Measurements from ENCODE around the gene CCDC88B.

The CCDC88B gene

GRCh38 chr11:64296830-64297698 is 42.9 kb upstream of the CCDC88B start:
- H3K4me1 ChIP-seq (ENCODE audit: control insufficient read depth, insufficient read depth, low read length), result peaks cover 21% of the 10 kb centered on the region
- H3K27ac ChIP-seq (ENCODE audit: insufficient read depth, low read depth, low read length, poor library complexity, severe bottlenecking), result no peak overlapping the region
- H3K36me3 ChIP-seq (ENCODE audit: control insufficient read depth, insufficient read depth, low read length), result no peaks in the 10 kb centered on the region
- H3K9me3 ChIP-seq (ENCODE audit: control insufficient read depth, low read length), result no peaks in the 10 kb centered on the region
- H3K4me3 ChIP-seq (ENCODE audit: insufficient read depth, low read depth, low read length), result no peak overlapping the region
- 40 to 41% methylated on average over 34 of the region's 34 CpGs for WGBS, 2 experiments
- peaks cover 100% of the 10 kb centered on the region for H3K27me3 ChIP-seq (ENCODE audit: control insufficient read depth, insufficient read depth, low read length, poor library complexity, severe bottlenecking)

DNA sequence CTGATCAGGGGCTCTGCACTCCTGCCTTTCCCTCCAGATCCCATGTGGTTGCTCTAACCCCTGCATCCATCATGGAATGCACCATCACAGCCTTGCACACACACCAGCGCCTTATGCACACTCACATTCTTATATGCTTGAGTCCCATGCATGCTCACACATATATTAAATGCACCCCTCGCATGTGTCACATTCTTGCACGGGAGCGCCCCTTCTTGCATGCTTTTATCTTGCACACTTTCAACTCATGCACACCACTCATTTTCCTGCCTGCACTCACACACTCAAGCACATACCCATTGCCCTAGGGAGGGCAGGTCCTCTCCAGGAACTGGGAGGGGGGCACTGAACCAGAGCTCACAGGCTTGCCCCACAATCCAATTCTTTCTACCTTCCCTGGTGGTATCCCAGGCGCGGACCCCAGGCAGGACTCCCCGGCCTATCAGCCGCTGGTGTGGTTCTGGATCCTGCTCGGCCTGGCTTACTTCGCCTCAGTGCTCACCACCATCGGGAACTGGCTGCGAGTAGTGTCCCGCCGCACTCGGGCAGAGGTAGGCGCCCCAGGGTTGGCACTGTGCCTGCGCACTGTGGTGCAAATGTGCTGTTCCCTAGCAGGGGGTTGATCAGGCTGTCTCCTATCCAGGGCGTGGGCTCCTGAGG is 42.2 kb upstream of the CCDC88B start:
- peaks cover 14% of the 10 kb centered on the region for H3K4me1 ChIP-seq (ENCODE audit: control insufficient read depth, insufficient read depth, low read length)
- H3K9me3 ChIP-seq (ENCODE audit: control insufficient read depth, low read length), result no peaks in the 10 kb centered on the region
- H3K4me3 ChIP-seq (ENCODE audit: insufficient read depth, low read depth, low read length), result no peak overlapping the region
- no peak overlapping the region for H3K27ac ChIP-seq (ENCODE audit: insufficient read depth, low read depth, low read length, poor library complexity, severe bottlenecking)
- no peaks in the 10 kb centered on the region for H3K36me3 ChIP-seq (ENCODE audit: control insufficient read depth, insufficient read depth, low read length)
- WGBS, 2 experiments, result 77 to 83% methylated on average over 18 of the region's 18 CpGs
- peaks cover 95% of the 10 kb centered on the region for H3K27me3 ChIP-seq (ENCODE audit: control insufficient read depth, insufficient read depth, low read length, poor library complexity, severe bottlenecking)

DNA sequence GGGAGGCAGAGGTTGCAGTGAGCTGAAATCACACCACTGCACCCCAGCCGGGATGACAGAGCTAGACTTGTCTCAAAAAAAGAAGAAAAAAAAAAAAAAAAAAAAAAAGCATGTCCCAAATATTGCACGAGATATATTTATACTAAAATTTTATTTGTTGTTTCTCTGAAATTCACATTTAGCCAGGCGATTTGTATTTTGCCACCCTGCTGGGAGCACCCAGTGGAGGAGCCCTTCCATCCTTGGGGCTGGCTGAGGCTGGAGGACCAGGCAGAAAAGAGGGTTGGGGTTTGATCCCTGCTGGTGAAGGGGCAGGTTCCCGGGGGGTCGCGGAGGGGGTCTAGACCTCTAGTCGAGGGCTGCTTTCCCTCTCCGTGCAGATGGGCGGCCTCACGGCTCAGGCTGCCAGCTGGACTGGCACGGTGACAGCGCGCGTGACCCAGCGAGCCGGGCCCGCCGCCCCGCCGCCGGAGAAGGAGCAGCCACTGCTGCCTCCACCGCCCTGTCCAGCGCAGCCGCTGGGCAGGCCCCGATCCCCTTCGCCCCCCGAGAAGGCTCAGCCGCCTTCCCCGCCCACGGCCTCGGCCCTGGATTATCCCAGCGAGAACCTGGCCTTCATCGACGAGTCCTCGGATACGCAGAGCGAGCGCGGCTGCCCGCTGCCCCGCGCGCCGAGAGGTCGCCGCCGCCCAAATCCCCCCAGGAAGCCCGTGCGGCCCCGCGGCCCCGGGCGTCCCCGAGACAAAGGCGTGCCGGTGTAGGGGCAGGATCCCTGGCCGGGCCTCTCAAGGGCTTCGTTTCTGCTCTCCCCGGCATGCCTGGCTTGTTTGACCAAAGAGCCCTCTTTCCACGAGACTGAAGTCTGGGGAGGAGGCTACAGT is 40.8 kb upstream of the CCDC88B start:
- Histone ChIP-seq H3K9me3 (ENCODE audit: control insufficient read depth, low read length) (no peaks in the 10 kb centered on the region), H3K4me1 (ENCODE audit: control insufficient read depth, insufficient read depth, low read length) (peaks cover 14% of the 10 kb centered on the region), H3K27me3 (ENCODE audit: control insufficient read depth, insufficient read depth, low read length, poor library complexity, severe bottlenecking) (peaks cover 93% of the 10 kb centered on the region), H3K27ac (ENCODE audit: insufficient read depth, low read depth, low read length, poor library complexity, severe bottlenecking) (no peak overlapping the region), H3K4me3 (ENCODE audit: insufficient read depth, low read depth, low read length) (peak overlapping the region; percentile 20), H3K36me3 (ENCODE audit: control insufficient read depth, insufficient read depth, low read length) (no peaks in the 10 kb centered on the region)
- WGBS, 2 experiments, result 7 to 8% methylated on average over 59 of the region's 60 CpGs

DNA sequence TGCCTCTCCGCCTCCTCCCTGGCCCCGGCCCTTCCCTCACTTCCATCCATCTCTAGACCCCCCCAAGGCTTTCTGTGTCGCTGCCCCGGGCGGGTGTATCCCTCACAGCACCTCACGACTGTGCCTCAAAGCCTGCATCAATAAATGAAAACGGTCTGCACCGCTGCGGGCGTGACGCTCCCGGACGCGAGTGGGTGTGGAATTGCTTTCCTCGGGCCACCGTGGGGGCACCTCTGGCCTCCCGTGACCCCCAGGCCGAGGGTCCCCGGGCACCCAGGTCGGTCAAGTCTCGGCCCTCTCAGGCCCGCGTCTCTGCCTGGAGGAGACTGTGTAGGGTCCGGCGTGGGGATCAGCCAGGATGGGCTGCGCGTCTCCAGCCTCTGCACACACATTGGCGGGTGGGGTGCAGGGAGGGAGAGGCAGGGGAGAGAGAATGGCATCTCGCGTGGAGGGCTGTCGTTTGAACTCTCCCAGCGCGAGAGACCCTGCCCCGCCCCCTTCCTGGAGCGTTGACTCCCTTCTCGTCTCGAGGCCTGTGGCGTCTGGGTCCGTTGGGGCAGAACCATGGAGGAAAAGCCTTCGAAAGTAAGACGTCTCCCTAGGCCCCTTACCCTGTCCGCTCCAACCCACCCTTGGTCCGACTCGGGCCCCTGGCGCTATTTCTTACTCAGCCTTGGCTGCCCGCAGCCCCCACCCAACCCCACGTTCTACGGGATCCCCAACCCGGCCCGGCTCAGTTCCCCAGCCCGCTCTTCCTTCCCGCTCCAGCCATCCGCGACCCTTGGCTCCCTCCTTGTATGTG is 40.0 kb upstream of the CCDC88B start, which contains the start of gene CATSPERZ:
CATSPERZ (plus strand) TSS at position 512 of the 802 bp plus-strand sequence; CDS start at position 565, 53 bp downstream.
- Histone ChIP-seq H3K4me3 (ENCODE audit: insufficient read depth, low read depth, low read length) (peak within 1 kb of the TSS; percentile 20), H3K4me1 (ENCODE audit: control insufficient read depth, insufficient read depth, low read length) (peaks cover 14% of the 10 kb centered on the region), H3K9me3 (ENCODE audit: control insufficient read depth, low read length) (no peaks in the 10 kb centered on the region), H3K27me3 (ENCODE audit: control insufficient read depth, insufficient read depth, low read length, poor library complexity, severe bottlenecking) (peaks cover 85% of the 10 kb centered on the region), H3K36me3 (ENCODE audit: control insufficient read depth, insufficient read depth, low read length) (no peaks in the 10 kb centered on the region), H3K27ac (ENCODE audit: insufficient read depth, low read depth, low read length, poor library complexity, severe bottlenecking) (peak within 1 kb of the TSS; percentile 58)
- WGBS, 2 experiments, result 13% methylated on average over 54 of the region's 54 CpGs

DNA sequence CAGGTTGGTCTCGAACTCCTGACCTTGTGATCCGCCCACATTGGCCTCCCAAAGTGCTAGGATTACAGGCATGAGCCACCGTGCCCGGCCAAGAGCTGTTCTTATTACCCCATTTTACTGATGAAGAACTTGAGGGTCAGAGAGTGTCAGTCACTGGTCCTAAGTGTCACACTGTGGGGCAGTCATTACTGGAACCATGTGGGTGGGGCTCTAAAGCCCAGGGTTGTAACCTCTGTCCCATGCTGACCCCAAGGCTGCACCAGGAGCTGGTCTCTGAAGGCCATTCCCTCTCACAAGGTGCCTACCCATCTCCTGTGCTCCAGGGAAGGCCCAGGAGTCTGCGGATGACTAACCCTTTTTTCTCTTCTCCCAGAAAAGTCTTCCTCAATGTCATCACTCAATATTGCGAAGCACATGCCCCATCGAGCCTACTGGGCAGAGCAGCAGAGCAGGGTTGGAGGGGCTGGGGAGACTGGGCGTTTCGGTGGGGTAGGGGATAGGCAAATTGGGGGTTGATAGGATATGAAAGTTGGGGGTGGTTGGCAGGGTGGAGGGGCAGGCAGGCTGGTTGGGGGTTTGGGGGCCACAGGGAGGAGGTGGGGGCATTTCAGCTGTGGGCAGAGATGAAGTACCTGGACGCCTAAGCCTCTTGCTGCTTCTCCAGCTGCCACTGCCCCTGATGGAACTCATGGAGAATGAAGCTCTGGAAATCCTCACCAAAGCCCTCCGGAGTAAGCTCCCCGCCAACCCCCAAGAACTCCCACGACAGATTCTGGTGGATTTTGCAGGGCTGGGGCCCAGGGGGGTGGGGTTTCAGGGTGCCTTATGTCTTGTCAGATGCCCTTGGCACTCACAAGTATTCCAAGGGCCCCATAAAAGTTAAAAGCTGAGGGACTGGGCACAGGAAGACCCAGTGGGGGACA is 36.6 kb upstream of the CCDC88B start:
- H3K27me3 ChIP-seq (ENCODE audit: control insufficient read depth, insufficient read depth, low read length, poor library complexity, severe bottlenecking), result peaks cover 52% of the 10 kb centered on the region
- H3K36me3 ChIP-seq (ENCODE audit: control insufficient read depth, insufficient read depth, low read length), result no peaks in the 10 kb centered on the region
- H3K4me3 ChIP-seq (ENCODE audit: insufficient read depth, low read depth, low read length), result no peak overlapping the region
- 91 to 93% methylated on average over 13 of the region's 13 CpGs for WGBS, 2 experiments
- H3K4me1 ChIP-seq (ENCODE audit: control insufficient read depth, insufficient read depth, low read length), result peaks cover 22% of the 10 kb centered on the region
- no peaks in the 10 kb centered on the region for H3K9me3 ChIP-seq (ENCODE audit: control insufficient read depth, low read length)
- no peak overlapping the region for H3K27ac ChIP-seq (ENCODE audit: insufficient read depth, low read depth, low read length, poor library complexity, severe bottlenecking)

GRCh38 chr11:64304032-64304315 is 36.0 kb upstream of the CCDC88B start:
- Histone ChIP-seq H3K4me3 (ENCODE audit: insufficient read depth, low read depth, low read length) (no peak overlapping the region), H3K27ac (ENCODE audit: insufficient read depth, low read depth, low read length, poor library complexity, severe bottlenecking) (no peak overlapping the region)
- 50 to 55% methylated on average over 5 of the region's 5 CpGs for WGBS, 2 experiments

GRCh38 chr11:64304316-64305072 is 35.5 kb upstream of the CCDC88B start:
- no peaks in the 10 kb centered on the region for H3K36me3 ChIP-seq (ENCODE audit: control insufficient read depth, insufficient read depth, low read length)
- H3K4me3 ChIP-seq (ENCODE audit: insufficient read depth, low read depth, low read length), result peak overlapping the region; percentile 51
- H3K27ac ChIP-seq (ENCODE audit: insufficient read depth, low read depth, low read length, poor library complexity, severe bottlenecking), result peak overlapping the region; percentile 78
- H3K27me3 ChIP-seq (ENCODE audit: control insufficient read depth, insufficient read depth, low read length, poor library complexity, severe bottlenecking), result peaks cover 41% of the 10 kb centered on the region
- peaks cover 18% of the 10 kb centered on the region for H3K4me1 ChIP-seq (ENCODE audit: control insufficient read depth, insufficient read depth, low read length)
- H3K9me3 ChIP-seq (ENCODE audit: control insufficient read depth, low read length), result no peaks in the 10 kb centered on the region
- WGBS, 2 experiments, result 1% methylated on average over 46 of the region's 46 CpGs

More at GRCh38 chr11:64304032-64304315, 36.0 kb upstream of the CCDC88B start:
- Histone ChIP-seq H3K27me3 (ENCODE audit: control insufficient read depth, insufficient read depth, low read length, poor library complexity, severe bottlenecking) (peaks cover 46% of the 10 kb centered on the region), H3K36me3 (ENCODE audit: control insufficient read depth, insufficient read depth, low read length) (no peaks in the 10 kb centered on the region), H3K4me1 (ENCODE audit: control insufficient read depth, insufficient read depth, low read length) (peaks cover 22% of the 10 kb centered on the region), H3K9me3 (ENCODE audit: control insufficient read depth, low read length) (no peaks in the 10 kb centered on the region)

GRCh38 chr11:64305075-64305690 is 34.8 kb upstream of the CCDC88B start, which contains the start of gene ESRRA:
Gene ESRRA (plus strand): TSS chr11:64305524. CDS start chr11:64307180, 1,656 bp downstream.
- H3K27me3 ChIP-seq (ENCODE audit: control insufficient read depth, insufficient read depth, low read length, poor library complexity, severe bottlenecking), result peaks cover 34% of the 10 kb centered on the region
- H3K4me3 ChIP-seq (ENCODE audit: insufficient read depth, low read depth, low read length), result peak within 1 kb of the TSS; percentile 66
- H3K9me3 ChIP-seq (ENCODE audit: control insufficient read depth, low read length), result no peaks in the 10 kb centered on the region
- 0% methylated on average over 81 of the region's 81 CpGs for WGBS, 2 experiments
- peak within 1 kb of the TSS; percentile 78 for H3K27ac ChIP-seq (ENCODE audit: insufficient read depth, low read depth, low read length, poor library complexity, severe bottlenecking)
- H3K4me1 ChIP-seq (ENCODE audit: control insufficient read depth, insufficient read depth, low read length), result peaks cover 13% of the 10 kb centered on the region
- no peaks in the 10 kb centered on the region for H3K36me3 ChIP-seq (ENCODE audit: control insufficient read depth, insufficient read depth, low read length)
